Epithelial cell of esophagus (primary cell): ENCODE results near the gene EIF3L.
A peak's percentile ranks its signal among the peaks of the same experiment; 100 is the strongest.

Source experiments
- DNase-seq: peaks from one replicate; pipeline ENCODE4 v3.0.0; 2010; ENCODE audit warnings: low read depth
- H3K4me3 ChIP-seq: 2 replicates; pipeline ENCODE4 v1.5.1; 2011; ENCODE audit warnings: mild to moderate bottlenecking, low read length, control low read depth
- TF ChIP-seq, protein P1 (sequence below): IDR thresholded peaks from 2 replicates; pipeline ENCODE4 v1.5.1; 2011; ENCODE audit warnings: low read depth, mild to moderate bottlenecking, low read length, control low read depth, inconsistent platforms; ENCODE audit not compliant: insufficient read depth; ENCODE audit errors: missing control alignments

Gene EIF3L

DNA sequence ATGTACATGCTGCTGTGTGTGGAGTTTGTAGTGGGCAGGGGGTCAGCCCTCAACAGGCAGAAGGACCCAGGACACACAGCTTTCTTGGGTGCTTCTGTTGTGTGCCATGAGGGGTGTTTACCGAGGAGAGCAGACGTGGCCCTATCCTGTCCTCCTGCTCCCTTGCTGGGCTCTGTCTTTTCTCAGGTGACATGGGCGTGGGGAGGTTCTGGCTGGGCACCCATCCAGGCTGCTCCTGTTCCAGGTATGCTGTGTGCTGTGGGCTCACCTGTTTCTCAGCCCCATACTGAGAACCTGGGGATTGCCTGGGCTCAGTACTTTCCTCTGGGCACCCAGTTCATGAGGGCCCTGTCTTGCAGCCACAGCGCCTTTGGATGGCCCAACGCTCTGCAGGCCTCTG, 80.2 kb downstream of the EIF3L start:
- DNase-seq, result no peak
- TF ChIP-seq, protein P1, sequence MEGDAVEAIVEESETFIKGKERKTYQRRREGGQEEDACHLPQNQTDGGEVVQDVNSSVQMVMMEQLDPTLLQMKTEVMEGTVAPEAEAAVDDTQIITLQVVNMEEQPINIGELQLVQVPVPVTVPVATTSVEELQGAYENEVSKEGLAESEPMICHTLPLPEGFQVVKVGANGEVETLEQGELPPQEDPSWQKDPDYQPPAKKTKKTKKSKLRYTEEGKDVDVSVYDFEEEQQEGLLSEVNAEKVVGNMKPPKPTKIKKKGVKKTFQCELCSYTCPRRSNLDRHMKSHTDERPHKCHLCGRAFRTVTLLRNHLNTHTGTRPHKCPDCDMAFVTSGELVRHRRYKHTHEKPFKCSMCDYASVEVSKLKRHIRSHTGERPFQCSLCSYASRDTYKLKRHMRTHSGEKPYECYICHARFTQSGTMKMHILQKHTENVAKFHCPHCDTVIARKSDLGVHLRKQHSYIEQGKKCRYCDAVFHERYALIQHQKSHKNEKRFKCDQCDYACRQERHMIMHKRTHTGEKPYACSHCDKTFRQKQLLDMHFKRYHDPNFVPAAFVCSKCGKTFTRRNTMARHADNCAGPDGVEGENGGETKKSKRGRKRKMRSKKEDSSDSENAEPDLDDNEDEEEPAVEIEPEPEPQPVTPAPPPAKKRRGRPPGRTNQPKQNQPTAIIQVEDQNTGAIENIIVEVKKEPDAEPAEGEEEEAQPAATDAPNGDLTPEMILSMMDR, result no peak
- H3K4me3 ChIP-seq, result no peak overlapping the region

DNA sequence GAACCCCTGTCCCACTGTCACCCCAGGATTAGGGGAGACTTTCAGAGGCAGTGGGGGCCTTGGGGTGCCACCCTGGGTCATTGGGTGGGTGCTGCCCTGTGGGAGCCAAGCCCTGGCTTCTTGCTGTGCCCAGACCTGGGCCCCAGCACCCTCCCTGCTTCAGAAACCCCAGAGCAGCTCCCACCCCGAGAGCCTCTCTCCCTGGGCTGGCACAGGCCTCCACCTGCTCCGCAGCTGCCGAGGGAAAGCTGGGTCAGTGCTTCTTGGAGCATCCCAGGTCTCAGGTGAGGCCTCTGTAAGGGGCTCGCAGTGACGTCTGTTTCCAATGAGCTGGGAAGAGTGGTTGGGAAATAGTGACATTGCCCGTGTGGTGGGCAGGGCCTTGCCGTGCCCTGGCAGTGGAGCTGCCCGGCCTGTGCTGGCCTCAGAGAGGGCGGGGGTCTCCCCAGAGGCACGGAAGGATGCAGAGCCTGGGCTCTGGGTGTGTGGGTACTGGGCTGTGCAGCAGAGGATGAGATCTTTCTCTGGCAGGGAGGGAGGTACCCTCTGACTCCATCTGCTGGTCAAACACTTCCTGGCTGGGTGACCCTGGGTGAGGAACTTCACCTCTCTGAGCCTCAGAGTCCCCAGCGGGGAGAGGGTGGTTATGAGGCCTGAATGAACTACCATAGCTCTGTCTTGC, 81.2 kb downstream of the EIF3L start:
- no peak overlapping the region for H3K4me3 ChIP-seq
- TF ChIP-seq, protein P1, result peak; percentile 48
- no peak for DNase-seq

- DNase-seq, result no peak
- TF ChIP-seq, protein P1, result no peak
- H3K4me3 ChIP-seq, result no peak overlapping the region
Observed at GRCh38 chr22:37930952-37931440, 81.8 kb downstream of the EIF3L start.

GRCh38 chr22:37931893-37932389, 82.7 kb downstream of the EIF3L start:
- no peak for DNase-seq
- TF ChIP-seq, protein P1, result no peak
- no peak overlapping the region for H3K4me3 ChIP-seq

DNA sequence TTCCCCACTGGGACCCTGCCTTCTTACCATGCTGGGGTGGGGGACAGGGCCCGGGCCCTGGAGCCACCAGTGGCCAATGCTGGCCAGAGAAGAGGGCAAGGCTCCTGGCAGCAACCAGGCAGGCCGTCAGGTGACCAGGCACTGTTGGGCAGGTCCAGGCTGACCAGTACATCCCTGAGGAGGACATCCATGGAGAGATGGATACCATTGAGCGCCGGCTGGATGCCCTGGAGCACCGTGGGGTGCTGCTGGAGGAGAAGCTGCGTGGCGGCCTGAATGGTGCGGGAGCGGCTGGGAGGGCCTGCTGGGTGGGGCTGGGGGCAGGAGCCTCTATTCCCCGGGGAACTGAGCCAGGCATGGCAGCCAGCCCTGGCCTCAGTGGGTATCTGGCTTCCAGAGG, 83.2 kb downstream of the EIF3L start:
- DNase-seq, result no peak
- TF ChIP-seq, protein P1, result no peak
- no peak overlapping the region for H3K4me3 ChIP-seq

GRCh38 chr22:37932821-37933578, 83.8 kb downstream of the EIF3L start:
- TF ChIP-seq, protein P1, result no peak
- no peak overlapping the region for H3K4me3 ChIP-seq
- peak; percentile 64 for DNase-seq
